ENCODE results near the gene DNAL4. TPM values are rescaled to one million over a fixed set of nuclear protein-coding genes. Genes with fewer than 3 reads are reported as not detected.
A peak's percentile ranks its signal among the peaks of the same experiment; 100 is the strongest.

DNAL4 gene
- total RNA-seq, 2 experiments from 2014 or later: 1.9 to 2.7 TPM

GRCh38 chr22:38733724-38734381, 60.1 kb downstream of the DNAL4 start:
- Histone ChIP-seq H3K27me3 (ENCODE audit: control insufficient read depth in 1 of 2, insufficient read depth in 2 of 2, low read length in 2 of 2) (no peaks in the 10 kb centered on the region), H3K4me1 (ENCODE audit: insufficient read depth, low read length) (peaks cover 59% of the 10 kb centered on the region), H3K4me3 (ENCODE audit: low read length) (no peak overlapping the region), H3K36me3 (ENCODE audit: insufficient read depth, low read length) (peaks cover 75% of the 10 kb centered on the region), H3K27ac (ENCODE audit: low read depth in 1 of 2, low read length in 2 of 2) (peak overlapping the region; percentile 14 to 35), H3K9me3 (ENCODE audit: control insufficient read depth in 1 of 2, insufficient read depth in 1 of 2, low read length in 2 of 2) (no peaks in the 10 kb centered on the region)
- no peak for TF ChIP-seq CTCF (IDR thresholded peaks at IDR 0.05)
- peak overlapping the region; percentile 34 for H3K4me3 Mint-ChIP-seq
- DNase-seq: peak in 1 of 14 experiments; percentile 34
- peak overlapping the region; percentile 88 for H3K27ac Mint-ChIP-seq
- ChIA-PET CTCF (interaction anchor here (1.2 to 2.7 kb wide), 8 partner anchors 8 to 68 kb away, joined by 4 to 15 read pairs (median 6); partner anchors contain the start of gene GTPBP1), POLR2A (interaction anchor here (1.2 to 21.7 kb wide), 11 partner anchors 10 to 149 kb away, joined by 3 to 752 read pairs (median 19); partner anchors contain the start of genes CBX6, CBY1, FAM227A and GTPBP1)
- peaks cover 97% of the 10 kb centered on the region for H3K36me3 Mint-ChIP-seq (ENCODE audit: low read depth)
- intact Hi-C loops (cut with DNase I, micrococcal nuclease): loop anchor here in 1 of 2 experiments (2.0 to 5.0 kb wide), 3 partner anchors 15 to 108 kb away; partner anchors contain the start of gene NPTXR
- H3K9me3 Mint-ChIP-seq: no peaks in the 10 kb centered on the region
- H3K4me1 Mint-ChIP-seq (ENCODE audit: low read depth): peaks cover 67% of the 10 kb centered on the region
- ATAC-seq (ENCODE audit: poor library complexity): peak; percentile 7
- no peaks in the 10 kb centered on the region for H3K27me3 Mint-ChIP-seq

- H3K27ac Mint-ChIP-seq: peak overlapping the region; percentile 88
- intact Hi-C loops (cut with DNase I, micrococcal nuclease): loop anchor here in 1 of 2 experiments (2.0 to 5.0 kb wide), 2 partner anchors 33 to 109 kb away; partner anchors contain the start of gene NPTXR
- H3K4me3 Mint-ChIP-seq: peak overlapping the region; percentile 4
- peak; percentile 87 for TF ChIP-seq CTCF (IDR thresholded peaks at IDR 0.05)
- H3K4me3 ChIP-seq (ENCODE audit: low read length): no peak overlapping the region
- H3K36me3 ChIP-seq (ENCODE audit: insufficient read depth, low read length): peaks cover 75% of the 10 kb centered on the region
- no peaks in the 10 kb centered on the region for H3K27me3 ChIP-seq (ENCODE audit: control insufficient read depth in 1 of 2, insufficient read depth in 2 of 2, low read length in 2 of 2)
- no peaks in the 10 kb centered on the region for H3K27me3 Mint-ChIP-seq
- ChIA-PET POLR2A (interaction anchor here (1.2 to 21.7 kb wide), 14 partner anchors 9 to 210 kb away, joined by 3 to 752 read pairs (median 8); partner anchors contain the start of genes CBX6, CBY1, FAM227A and GTPBP1), CTCF (interaction anchor here (0.6 to 2.7 kb wide), 13 partner anchors 8 to 69 kb away, joined by 3 to 15 read pairs (median 5); partner anchors contain the start of genes GTPBP1, SUN2 and TOMM22)
- peak; percentile 54 for ATAC-seq (ENCODE audit: poor library complexity)
- H3K4me1 Mint-ChIP-seq (ENCODE audit: low read depth): peaks cover 67% of the 10 kb centered on the region
- no peaks in the 10 kb centered on the region for H3K9me3 Mint-ChIP-seq
- H3K4me1 ChIP-seq (ENCODE audit: insufficient read depth, low read length): peaks cover 54% of the 10 kb centered on the region
- H3K9me3 ChIP-seq (ENCODE audit: control insufficient read depth in 1 of 2, insufficient read depth in 1 of 2, low read length in 2 of 2): no peaks in the 10 kb centered on the region
- peak in 11 of 14 experiments; percentile 45 to 71 (median 54) for DNase-seq
- H3K36me3 Mint-ChIP-seq (ENCODE audit: low read depth): peaks cover 97% of the 10 kb centered on the region
- peak overlapping the region; percentile 14 to 35 for H3K27ac ChIP-seq (ENCODE audit: low read depth in 1 of 2, low read length in 2 of 2)
Measured at GRCh38 chr22:38733329-38733723, 60.6 kb downstream of the DNAL4 start.

- peaks cover 75% of the 10 kb centered on the region for H3K36me3 ChIP-seq (ENCODE audit: insufficient read depth, low read length)
- H3K9me3 Mint-ChIP-seq: no peaks in the 10 kb centered on the region
- peaks cover 57% of the 10 kb centered on the region for H3K4me1 Mint-ChIP-seq (ENCODE audit: low read depth)
- H3K36me3 Mint-ChIP-seq (ENCODE audit: low read depth): peaks cover 97% of the 10 kb centered on the region
- TF ChIP-seq CTCF (IDR thresholded peaks at IDR 0.05): no peak
- ChIA-PET POLR2A (interaction anchor here (0.9 to 21.7 kb wide), 16 partner anchors 8 to 209 kb away, joined by 3 to 752 read pairs (median 9); partner anchors contain the start of genes CBX6, CBY1, FAM227A and GTPBP1), CTCF (interaction anchor here (0.7 to 2.7 kb wide), 6 partner anchors 12 to 51 kb away, joined by 3 to 15 read pairs (median 4); partner anchors contain the start of gene TOMM22)
- peaks cover 44% of the 10 kb centered on the region for H3K4me1 ChIP-seq (ENCODE audit: insufficient read depth, low read length)
- no peak for ATAC-seq (ENCODE audit: poor library complexity)
- no peaks in the 10 kb centered on the region for H3K27me3 Mint-ChIP-seq
- H3K4me3 Mint-ChIP-seq: no peak overlapping the region
- H3K27me3 ChIP-seq (ENCODE audit: control insufficient read depth in 1 of 2, insufficient read depth in 2 of 2, low read length in 2 of 2): no peaks in the 10 kb centered on the region
- H3K9me3 ChIP-seq (ENCODE audit: control insufficient read depth in 1 of 2, insufficient read depth in 1 of 2, low read length in 2 of 2): no peaks in the 10 kb centered on the region
- no peak overlapping the region for H3K4me3 ChIP-seq (ENCODE audit: low read length)
- intact Hi-C loops (cut with DNase I, micrococcal nuclease): loop anchor here in 1 of 2 experiments (2.0 to 5.0 kb wide), 2 partner anchors 34 to 110 kb away; partner anchors contain the start of gene NPTXR
- DNase-seq: peak in 1 of 14 experiments; percentile 28
- peak overlapping the region in 1 of 2 donors; percentile 11 for H3K27ac ChIP-seq (ENCODE audit: low read depth in 1 of 2, low read length in 2 of 2)
- H3K27ac Mint-ChIP-seq: peak overlapping the region; percentile 88
Measured at GRCh38 chr22:38732251-38732815, 61.6 kb downstream of the DNAL4 start.
